HCT116 (cell line): ENCODE data around the gene RAVER1. TPM values are rescaled to one million over a fixed set of nuclear protein-coding genes. Genes with fewer than 3 reads are reported as not detected.

Experiments used
- ATAC-seq: fragments of 200-7000 bp; cut with Tn5 transposase; 2 replicates; pipeline ENCODE4 v1.9.1; 2020; ENCODE audit warnings: mild to moderate bottlenecking, moderate library complexity
- BruUV-seq: library from RNA; stranded (reverse); fragments of 400-500 nt; replicated peaks from 2 replicates; lab custom pipeline; 2021; lab: Mats Ljungman, UMichigan
- CTCF ChIA-PET: fragments of 300-600 bp; sonication (Branson Sonifier 250); formaldehyde crosslinking; loops from one replicate; lab custom pipeline; 2021; ENCODE audit warnings: antibody characterized with exemption; lab: Charles Lee
- POLR2A ChIA-PET: fragments of 300-600, 350-600 bp; sonication (Branson Sonifier 250); formaldehyde crosslinking; loops from one replicate; lab custom pipeline; 2021; ENCODE audit warnings: antibody characterized with exemption; lab: Charles Lee
- RAD21 ChIA-PET, 2 experiments: fragments of 300-600 bp; sonication (Branson Sonifier 250); formaldehyde crosslinking; loops; one replicate each; lab custom pipeline; 2023; ENCODE audit warnings: low total read pairs in 2 of 2; ENCODE audit not compliant: uncharacterized antibody in 2 of 2, unreplicated experiment in 2 of 2, low non-redundant PET in 1 of 2; lab: Charles Lee
- DNase-seq: peaks from one replicate; pipeline ENCODE4 v3.0.0-alpha.2; 2010; ENCODE audit warnings: low read depth, low spot score
- H2AFZ ChIP-seq: fragments of 200-600 bp; shearing (Covaris generic), sonication (generic); 2 replicates; pipeline ENCODE4 v1.6.1; 2017; ENCODE audit warnings: low read depth, mixed run types, mixed read lengths, antibody characterized with exemption, low read length; ENCODE audit not compliant: poor library complexity, severe bottlenecking
- H3K27ac ChIP-seq: 2 replicates; pipeline ENCODE4 v1.5.1; 2012; ENCODE audit warnings: low read depth, low read length
- H3K27me3 ChIP-seq: fragments of 200-600 bp; sonication (generic); 2 replicates; pipeline ENCODE4 v1.6.1; 2016; ENCODE audit warnings: mixed run types, low read length, mixed read lengths; ENCODE audit not compliant: insufficient read depth
- H3K36me3 ChIP-seq, 2 experiments: fragments of 200-500 bp in 1 of 2; fragments of 200-600 bp in 1 of 2; sonication (Bioruptor generic) in 1 of 2; sonication (generic) in 1 of 2; 2 replicates each; pipeline versions ENCODE4 v1.5.1 to v1.6.1; 2014 to 2016; ENCODE audit warnings: low read length in 2 of 2, inconsistent platforms in 1 of 2, mixed read lengths in 1 of 2, mixed run types in 1 of 2; ENCODE audit not compliant: insufficient read depth in 2 of 2, control insufficient read depth in 1 of 2
- H3K4me1 ChIP-seq, 2 experiments: fragments of 200-600 bp in 1 of 2; sonication (generic) in 1 of 2; 2 replicates each; pipeline versions ENCODE4 v1.5.1 to v1.6.1; 2012 to 2017; ENCODE audit warnings: low read length in 2 of 2, inconsistent platforms in 1 of 2, mild to moderate bottlenecking in 1 of 2, mixed read lengths in 1 of 2, mixed run types in 1 of 2, moderate library complexity in 1 of 2; ENCODE audit not compliant: insufficient read depth in 2 of 2, control insufficient read depth in 1 of 2
- H3K4me2 ChIP-seq: fragments of 200-600 bp; sonication (generic); 2 replicates; pipeline ENCODE4 v1.6.1; 2017; ENCODE audit warnings: mixed run types, low read length, mixed read lengths
- H3K4me3 ChIP-seq, 2 experiments: fragments of 200-600 bp in 1 of 2; sonication (generic) in 1 of 2; replicated peaks in 1 of 2; 2 replicates each; pipeline ENCODE4 v1.5.1; 2011 to 2016; ENCODE audit warnings: low read length in 2 of 2, control low read depth in 1 of 2, low read depth in 1 of 2, mild to moderate bottlenecking in 1 of 2, mixed read lengths in 1 of 2, mixed run types in 1 of 2
- H3K79me2 ChIP-seq: fragments of 200-600 bp; sonication (generic); 2 replicates; pipeline ENCODE4 v1.6.1; 2017; ENCODE audit warnings: mild to moderate bottlenecking, mixed run types, low read length, moderate library complexity, mixed read lengths; ENCODE audit not compliant: insufficient read depth
- H3K9ac ChIP-seq: fragments of 200-600 bp; sonication (generic); 2 replicates; pipeline ENCODE4 v1.6.1; 2016; ENCODE audit warnings: low read length, mixed read lengths
- H3K9me2 ChIP-seq: fragments of 200-600 bp; sonication (generic), shearing (Covaris generic); 2 replicates; pipeline ENCODE4 v1.6.1; 2017; ENCODE audit warnings: mixed run types, mild to moderate bottlenecking, moderate library complexity; ENCODE audit not compliant: insufficient read depth
- H3K9me3 ChIP-seq, 2 experiments: fragments of 200-500 bp in 1 of 2; fragments of 200-600 bp in 1 of 2; sonication (Bioruptor generic) in 1 of 2; sonication (generic) in 1 of 2; 2 replicates each; pipeline ENCODE4 v1.6.1; 2014 to 2017; ENCODE audit warnings: low read length in 2 of 2, mixed read lengths in 2 of 2, inconsistent platforms in 1 of 2, low read depth in 1 of 2, mild to moderate bottlenecking in 1 of 2, mixed run types in 1 of 2, moderate library complexity in 1 of 2; ENCODE audit not compliant: control insufficient read depth in 1 of 2, insufficient read depth in 1 of 2
- H4K20me1 ChIP-seq: fragments of 200-600 bp; sonication (generic), shearing (Covaris generic); 2 replicates; pipeline ENCODE4 v1.6.1; 2017; ENCODE audit warnings: mixed run types, mild to moderate bottlenecking, moderate library complexity; ENCODE audit not compliant: insufficient read depth
- ATF3 ChIP-seq: IDR thresholded peaks from 2 replicates; pipeline ENCODE4 v1.6.1; 2012
- CEBPB ChIP-seq: IDR thresholded peaks from 2 replicates; pipeline ENCODE4 v1.6.1; 2012; ENCODE audit warnings: low read depth
- CTCF ChIP-seq, 3 experiments: fragments of 200-600 bp in 1 of 3; sonication (generic) in 1 of 3; IDR thresholded peaks in 2 of 3; conservative IDR thresholded peaks in 1 of 3; 2 replicates each; pipeline ENCODE4 v1.5.1; 2012 to 2017; ENCODE audit warnings: low read depth in 2 of 3, low read length in 2 of 3, antibody characterized with exemption in 1 of 3, borderline replicate concordance in 1 of 3, control low read depth in 1 of 3, mild to moderate bottlenecking in 1 of 3, mixed read lengths in 1 of 3, mixed run types in 1 of 3, moderate library complexity in 1 of 3; ENCODE audit not compliant: insufficient read depth in 1 of 3
- EZH2phosphoT487 ChIP-seq: fragments of 200-600 bp; IDR thresholded peaks from 2 replicates; pipeline ENCODE4 v1.6.1; 2018; ENCODE audit warnings: antibody characterized with exemption, borderline replicate concordance
- FOSL1 ChIP-seq: IDR thresholded peaks from 2 replicates; pipeline ENCODE4 v1.6.1; 2012; ENCODE audit warnings: low read depth
- JUND ChIP-seq: IDR thresholded peaks from 2 replicates; pipeline ENCODE4 v1.6.1; 2012
- MAX ChIP-seq: IDR thresholded peaks from 2 replicates; pipeline ENCODE4 v1.6.1; 2012
- POLR2AphosphoS5 ChIP-seq: IDR thresholded peaks from 2 replicates; pipeline ENCODE4 v1.6.1; 2011; ENCODE audit warnings: mild to moderate bottlenecking, low read depth, low read length, moderate library complexity
- RAD21 ChIP-seq: IDR thresholded peaks from 2 replicates; pipeline ENCODE4 v1.6.1; 2012; ENCODE audit warnings: low read depth, mild to moderate bottlenecking
- SRF ChIP-seq: IDR thresholded peaks from 2 replicates; pipeline ENCODE4 v1.6.1; 2012; ENCODE audit warnings: low read depth
- TCF7L2 ChIP-seq: IDR thresholded peaks from 2 replicates; pipeline ENCODE4 v1.7.0; 2011; ENCODE audit warnings: borderline replicate concordance, inconsistent platforms; ENCODE audit not compliant: insufficient read depth, insufficient read length; ENCODE audit errors: extremely low read depth
- YY1 ChIP-seq: IDR thresholded peaks from 2 replicates; pipeline ENCODE4 v1.6.1; 2011; ENCODE audit warnings: low read length, low read depth, moderate library complexity, mild to moderate bottlenecking; ENCODE audit not compliant: insufficient replicate concordance; ENCODE audit errors: extremely low read depth
- ZFX ChIP-seq: fragments of 450-650 bp; IDR thresholded peaks from 2 replicates; pipeline ENCODE4 v1.6.1; 2017
- ZNF274 ChIP-seq: fragments of 200-500 bp; sonication (Bioruptor generic); IDR thresholded peaks from 2 replicates; pipeline ENCODE4 v1.6.1; 2014; ENCODE audit warnings: mild to moderate bottlenecking, low read depth, low read length, inconsistent platforms
- intact Hi-C: fragments of 100-400 bp; cut with micrococcal nuclease; formaldehyde crosslinking; loops from 2 replicates; pipeline ENCODE4 v1.10.0; 2022
- total RNA-seq: library from RNA; stranded (reverse); gene quantifications from one replicate; pipeline ENCODE4 v1.2.1, GENCODE V29; 2021; ENCODE audit not compliant: unreplicated experiment

The RAVER1 gene
- total RNA-seq, 1 experiment from 2014 or later: 71.0 TPM

GRCh38 chr19:10332158-10332964 is 968 bp downstream of the RAVER1 start:
- Histone ChIP-seq H3K79me2 (peaks cover 61% of the 10 kb centered on the region), H2AFZ (no peak overlapping the region), H4K20me1 (no peaks in the 10 kb centered on the region), H3K27ac (peak overlapping the region; percentile 90), H3K4me1 (peaks cover 6 to 28% of the 10 kb centered on the region in 2 experiments; a peak in 3 of 4 replicates), H3K4me2 (peak overlapping the region; percentile 100), H3K27me3 (no peaks in the 10 kb centered on the region), H3K4me3 (peak overlapping the region; percentile 77 to 93), H3K36me3 (peaks cover 20 to 35% of the 10 kb centered on the region in 2 experiments), H3K9me3 (no peaks in the 10 kb centered on the region), H3K9ac (peak overlapping the region; percentile 75), H3K9me2 (no peaks in the 10 kb centered on the region)
- ATAC-seq (no peak), DNase-seq (no peak)
- BruUV-seq: TSS peak; percentile 70
- ChIA-PET RAD21 (no interaction called here), POLR2A (interaction anchor here (2.5 kb wide), 1 partner anchor 43 kb away, joined by 26 read pairs; the partner anchor contains the start of gene ICAM5), CTCF (interaction anchor here (1.0 kb wide), 1 partner anchor 73 kb away, joined by 4 read pairs; no protein-coding TSS in a partner anchor)
- intact Hi-C loops: loop anchor here (2.0 kb wide), 1 partner anchor 44 kb away; the partner anchor contains the start of gene ICAM5
- TF ChIP-seq SRF (no peak), CEBPB (no peak), CTCF (IDR thresholded peaks at IDR 0.05 in 2 of 3, conservative IDR thresholded peaks at IDR 0.05 in 1 of 3; ENCODE audit: borderline replicate concordance in 1 of 3, insufficient read depth in 1 of 3, low read depth in 2 of 3, low read length in 2 of 3) (no peak), ATF3 (no peak)

- no peak overlapping the region for H2AFZ ChIP-seq
- H3K79me2 ChIP-seq: peaks cover 62% of the 10 kb centered on the region
- H3K9me3 ChIP-seq: no peaks in the 10 kb centered on the region
- no peaks in the 10 kb centered on the region for H4K20me1 ChIP-seq
- ChIA-PET POLR2A (no interaction called here), RAD21 (no interaction called here), CTCF (no interaction called here)
- TF ChIP-seq CEBPB: no peak
- TF ChIP-seq TCF7L2: no peak
- TF ChIP-seq ATF3: no peak
- TF ChIP-seq ZNF274: no peak
- TF ChIP-seq SRF: no peak
- no peak for TF ChIP-seq ZFX
- no peak for TF ChIP-seq FOSL1
- TF ChIP-seq YY1: no peak
- no peak for TF ChIP-seq POLR2AphosphoS5
- TF ChIP-seq MAX: no peak
- TF ChIP-seq EZH2phosphoT487: no peak
- TF ChIP-seq JUND: no peak
- TF ChIP-seq RAD21: no peak
- no peak for ATAC-seq
- no peaks in the 10 kb centered on the region for H3K9me2 ChIP-seq
- no peaks in the 10 kb centered on the region for H3K27me3 ChIP-seq
- H3K36me3 ChIP-seq: peaks cover 27 to 44% of the 10 kb centered on the region in 2 experiments
- H3K4me2 ChIP-seq: no peak overlapping the region
- H3K27ac ChIP-seq: no peak overlapping the region
- no peak overlapping the region for H3K4me3 ChIP-seq
- H3K4me1 ChIP-seq: peaks cover 6 to 17% of the 10 kb centered on the region in 2 experiments; a peak in 3 of 4 replicates
- DNase-seq: no peak
- no TSS peak for BruUV-seq
- intact Hi-C loops: no loop called here
- H3K9ac ChIP-seq: no peak overlapping the region
Observed at GRCh38 chr19:10329555-10329954, 3.8 kb downstream of the RAVER1 start.
